Transverse colon (tissue), 3 donors: ENCODE data around the gene CDRT4.

Experiments used
- POLR2A ChIP-seq: fragments of 450-650 bp; IDR thresholded peaks from one replicate; pipeline ENCODE4 v1.6.1; 2016; ENCODE audit warnings: antibody characterized with exemption, mild to moderate bottlenecking, moderate library complexity
- TF ChIP-seq, protein P1 (sequence below), 5 experiments: fragments of 200-600 bp in 3 of 5; fragments of 450-650 bp in 2 of 5; sonication (generic) in 3 of 5; IDR thresholded peaks; 1 replicate in 2 of 5; 2 replicates in 3 of 5; pipeline ENCODE4 v1.5.1; 2016 to 2017; ENCODE audit warnings: antibody characterized with exemption in 5 of 5, inconsistent platforms in 3 of 5, mild to moderate bottlenecking in 2 of 5, moderate library complexity in 1 of 5

GRCh38 chr17:15483431-15483830 is 16.0 kb upstream of the CDRT4 start:
- TF ChIP-seq, protein P1, sequence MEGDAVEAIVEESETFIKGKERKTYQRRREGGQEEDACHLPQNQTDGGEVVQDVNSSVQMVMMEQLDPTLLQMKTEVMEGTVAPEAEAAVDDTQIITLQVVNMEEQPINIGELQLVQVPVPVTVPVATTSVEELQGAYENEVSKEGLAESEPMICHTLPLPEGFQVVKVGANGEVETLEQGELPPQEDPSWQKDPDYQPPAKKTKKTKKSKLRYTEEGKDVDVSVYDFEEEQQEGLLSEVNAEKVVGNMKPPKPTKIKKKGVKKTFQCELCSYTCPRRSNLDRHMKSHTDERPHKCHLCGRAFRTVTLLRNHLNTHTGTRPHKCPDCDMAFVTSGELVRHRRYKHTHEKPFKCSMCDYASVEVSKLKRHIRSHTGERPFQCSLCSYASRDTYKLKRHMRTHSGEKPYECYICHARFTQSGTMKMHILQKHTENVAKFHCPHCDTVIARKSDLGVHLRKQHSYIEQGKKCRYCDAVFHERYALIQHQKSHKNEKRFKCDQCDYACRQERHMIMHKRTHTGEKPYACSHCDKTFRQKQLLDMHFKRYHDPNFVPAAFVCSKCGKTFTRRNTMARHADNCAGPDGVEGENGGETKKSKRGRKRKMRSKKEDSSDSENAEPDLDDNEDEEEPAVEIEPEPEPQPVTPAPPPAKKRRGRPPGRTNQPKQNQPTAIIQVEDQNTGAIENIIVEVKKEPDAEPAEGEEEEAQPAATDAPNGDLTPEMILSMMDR (IDR thresholded peaks at IDR 0.05): no peak
- TF ChIP-seq POLR2A: no peak
